K562 (cell line): Measurements from ENCODE around the gene TRIM60. TPM values are rescaled to one million over a fixed set of nuclear protein-coding genes. Genes with fewer than 3 reads are reported as not detected.

Experiments used
- ATAC-seq: fragments of 200-7000 bp; cut with Tn5 transposase; 3 replicates; pipeline ENCODE4 v1.9.1; 2020; ENCODE audit warnings: moderate library complexity
- BruUV-seq: library from RNA; stranded (reverse); fragments of 400-500 nt; replicated peaks from 2 replicates; lab custom pipeline; 2021; lab: Mats Ljungman, UMichigan
- CTCF ChIA-PET: fragments of 300-600 bp; formaldehyde crosslinking; extraction: SDS; loops from one replicate; lab custom pipeline; 2021; ENCODE audit warnings: low intra/inter-chr PET ratio; lab: Yijun Ruan, JAX
- POLR2A ChIA-PET: fragments of 300-600, 350-650 bp; sonication (Branson Sonifier 250); formaldehyde crosslinking; extraction: SDS; loops from one replicate; lab custom pipeline; 2021; ENCODE audit warnings: antibody characterized with exemption, inconsistent platforms; lab: Yijun Ruan, JAX
- DNase-seq, 4 experiments: peaks; one replicate each; pipeline versions ENCODE4 v3.0.0 to v3.0.0-alpha.2; 2011 to 2018; ENCODE audit warnings: low spot score in 3 of 4, mixed read lengths in 3 of 4; ENCODE audit errors: extremely low read depth in 1 of 4
- FAIRE-seq: peaks from 2 replicates; lab custom pipeline; 2011; peaks lifted over from hg19 to GRCh38; lab: Jason Lieb, UNC
- H2AFZ ChIP-seq: 2 replicates; pipeline ENCODE4 v1.6.0; 2011; ENCODE audit warnings: low read depth, low read length, control low read depth, inconsistent platforms
- H3K27ac ChIP-seq: fragments of 200-600 bp; 3 replicates; pipeline ENCODE4 v1.8.0; 2011; ENCODE audit warnings: low read depth, mild to moderate bottlenecking, control low read depth, inconsistent platforms, low read length, moderate library complexity, mixed read lengths; ENCODE audit errors: extremely low read depth
- H3K27me3 ChIP-seq, 2 experiments: fragments of 300-600 bp in 1 of 2; 2 replicates in 1 of 2; 3 replicates in 1 of 2; pipeline versions ENCODE4 v1.6.0 to v1.8.0; 2011; ENCODE audit warnings: inconsistent platforms in 2 of 2, low read length in 2 of 2, mild to moderate bottlenecking in 1 of 2, mixed read lengths in 1 of 2, moderate library complexity in 1 of 2; ENCODE audit not compliant: control insufficient read depth in 2 of 2, insufficient read depth in 2 of 2
- H3K36me3 ChIP-seq: fragments of 300-600 bp; 3 replicates; pipeline ENCODE4 v1.8.0; 2011; ENCODE audit warnings: mild to moderate bottlenecking, low read length, inconsistent platforms; ENCODE audit not compliant: control insufficient read depth, insufficient read depth
- H3K4me1 ChIP-seq, 2 experiments: fragments of 200-600 bp in 1 of 2; replicated peaks in 1 of 2; 2 replicates in 1 of 2; 3 replicates in 1 of 2; pipeline versions ENCODE4 v1.5.1 to v1.8.0; 2011; ENCODE audit warnings: inconsistent platforms in 2 of 2, low read length in 2 of 2, mild to moderate bottlenecking in 1 of 2, mixed read lengths in 1 of 2, moderate library complexity in 1 of 2; ENCODE audit not compliant: control insufficient read depth in 2 of 2, insufficient read depth in 2 of 2
- H3K4me2 ChIP-seq: 2 replicates; pipeline ENCODE4 v1.6.1; 2011; ENCODE audit warnings: low read length, control low read depth, inconsistent platforms, mixed read lengths; ENCODE audit not compliant: insufficient read depth
- H3K4me3 ChIP-seq: fragments of 200-600 bp; sonication (generic), shearing (Covaris generic); 2 replicates; pipeline ENCODE4 v1.5.1; 2016; ENCODE audit warnings: control low read depth, inconsistent platforms
- H3K79me2 ChIP-seq: fragments of 200-600 bp; 3 replicates; pipeline ENCODE4 v1.8.0; 2011; ENCODE audit warnings: low read length, inconsistent platforms; ENCODE audit not compliant: control insufficient read depth, insufficient read depth
- H3K9ac ChIP-seq, 2 experiments: 2 replicates each; pipeline versions ENCODE4 v1.6.0 to v1.6.1; 2011; ENCODE audit warnings: low read depth in 2 of 2, low read length in 2 of 2, control low read depth in 1 of 2, inconsistent platforms in 1 of 2, mild to moderate bottlenecking in 1 of 2, mixed read lengths in 1 of 2; ENCODE audit not compliant: insufficient read depth in 1 of 2
- H3K9me1 ChIP-seq: one replicate; pipeline ENCODE4 v1.6.0; 2011; ENCODE audit warnings: inconsistent platforms, mild to moderate bottlenecking, low read length, moderate library complexity; ENCODE audit not compliant: control insufficient read depth, insufficient read depth
- H3K9me3 ChIP-seq: replicated peaks from 2 replicates; pipeline ENCODE4 v1.5.1; 2011; ENCODE audit warnings: low read depth, low read length, inconsistent platforms; ENCODE audit not compliant: control insufficient read depth, insufficient read depth
- H4K20me1 ChIP-seq: replicated peaks from 2 replicates; pipeline ENCODE4 v1.6.1; 2011; ENCODE audit warnings: low read length, inconsistent platforms, mixed read lengths; ENCODE audit not compliant: control insufficient read depth, insufficient read depth
- ERF ChIP-seq: fragments of 450-650 bp; formaldehyde crosslinking; IDR thresholded peaks from 2 replicates; pipeline ENCODE4 v1.4.0; 2020; ENCODE audit warnings: mild to moderate bottlenecking, mixed read lengths
- GTF2E2 ChIP-seq: fragments of 200-800 bp; sonication (Bioruptor generic); IDR thresholded peaks from 2 replicates; pipeline ENCODE4 v1.6.1; 2016; ENCODE audit warnings: missing genetic modification characterization, missing compliant biosample characterization
- HMGN3 ChIP-seq: IDR thresholded peaks from 2 replicates; pipeline ENCODE4 v1.6.1; 2011; ENCODE audit warnings: borderline replicate concordance, low read depth, mild to moderate bottlenecking, mixed read lengths, low read length; ENCODE audit not compliant: insufficient read length; ENCODE audit errors: extremely low read depth
- TSHZ1 ChIP-seq: fragments of 250-450 bp; sonication (Bioruptor Pico); IDR thresholded peaks from 2 replicates; pipeline ENCODE4 v1.4.0; 2020; ENCODE audit warnings: mild to moderate bottlenecking, moderate library complexity
- ZNF121 ChIP-seq: sonication (generic); formaldehyde crosslinking; conservative IDR thresholded peaks from 2 replicates; pipeline ENCODE4 v1.8.0; 2022; ENCODE audit warnings: missing genetic modification reagents
- ZNF174 ChIP-seq: fragments of 250-450 bp; sonication (Bioruptor Pico); IDR thresholded peaks from 2 replicates; pipeline ENCODE4 v1.4.0; 2020; ENCODE audit warnings: mild to moderate bottlenecking
- ZNF668 ChIP-seq: fragments of 250-450 bp; sonication (Bioruptor Pico); IDR thresholded peaks from 2 replicates; pipeline ENCODE4 v1.8.0; 2022; ENCODE audit warnings: mild to moderate bottlenecking, inconsistent platforms
- WGBS: fragments of 100-300 bp; shearing (Covaris generic); methylation state at CpG from one replicate; pipeline ENCODE4 v1.1.6; 2016; ENCODE audit warnings: low coverage, mixed read lengths; ENCODE audit not compliant: insufficient coverage; ENCODE audit errors: missing lambda C conversion rate; 5-methylcytosine and 5-hydroxymethylcytosine counted together
- in situ Hi-C: fragments of 300-500 bp; cut with MboI; formaldehyde crosslinking; loops from 4 replicates; pipeline ENCODE4 v1.15.0; 2018; ENCODE audit warnings: inconsistent platforms, mixed read lengths
- intact Hi-C: fragments of 100-400 bp; cut with micrococcal nuclease; formaldehyde crosslinking; loops from 2 replicates; pipeline ENCODE4 v1.14.2; 2022
- polyA plus RNA-seq, 8 experiments: library from polyadenylated mRNA; depleted of rRNA in 4 of 8; stranded (reverse) in 5 of 8; unstranded in 3 of 8; fragments of >200 nt; fragmentation: Nextera tagmentation in 2 of 8; fragmentation: Illumina TruSeq in 1 of 8; extraction: Ambion mirVana in 2 of 8; extraction: Trizol in 1 of 8; gene quantifications; 2 replicates each; pipeline versions ENCODE4 v1.2.1 to v1.2.3, GENCODE V29; 2011 to 2014; ENCODE audit warnings: inconsistent platforms in 1 of 8, missing spikeins in 1 of 8
- total RNA-seq, 7 experiments: library from RNA; depleted of rRNA in 6 of 7; stranded (reverse); fragments of >200 nt in 6 of 7; fragmentation: Illumina TruSeq in 2 of 7; extraction: Trizol in 2 of 7; gene quantifications; 2 replicates each; pipeline versions ENCODE4 v1.2.1 to v1.2.3, GENCODE V29; 2011 to 2021; ENCODE audit warnings: low replicate concordance in 1 of 7

TRIM60 gene
- total and polyA plus RNA-seq, 9 of the 15 experiments (the other 6 are each of a cell fraction or from before 2014, with no cell fraction given) = not detected

- BruUV-seq = no TSS peak
- no peak for DNase-seq
- WGBS = 4% methylated on average over 4 of the region's 4 CpGs
These were observed 27.6 kb downstream of the TRIM60 start for GRCh38 chr4:165059386-165059785.

More at GRCh38 chr4:165059386-165059785, 27.6 kb downstream of the TRIM60 start:
- Histone ChIP-seq H3K4me1 (no peaks in the 10 kb centered on the region; a peak in 1 of 5 replicates), H2AFZ (no peak overlapping the region)
- in situ Hi-C loops = no loop called here
- no peak for TF ChIP-seq ERF (CRISPR knock-in tag)
- TF ChIP-seq HMGN3 = no peak
- no peak for TF ChIP-seq ZNF668 (CRISPR knock-in tag)
- TF ChIP-seq GTF2E2 (tag) = no peak
- no peak for TF ChIP-seq TSHZ1 (CRISPR knock-in tag)
- TF ChIP-seq ZNF174 (CRISPR knock-in tag) = no peak
- TF ChIP-seq ZNF121 (CRISPR knock-in tag) = no peak
- TF ChIP-seq, all 486 proteins: peak for 0
- ATAC-seq (no peak), FAIRE-seq (no peak)
- H3K4me2 ChIP-seq = no peak overlapping the region
- intact Hi-C loops = no loop called here
- no peak overlapping the region for H3K27ac ChIP-seq
- H3K9me3 ChIP-seq = no peaks in the 10 kb centered on the region
- no peaks in the 10 kb centered on the region for H3K9me1 ChIP-seq
- H3K4me3 ChIP-seq = no peak overlapping the region
- H3K27me3 ChIP-seq = peaks cover 7 to 30% of the 10 kb centered on the region in 2 experiments; a peak in 3 of 5 replicates
- POLR2A ChIA-PET = interaction anchor here (0.5 to 1.2 kb wide), 2 partner anchors 17 to 50 kb away, joined by 3 to 5 read pairs; no protein-coding TSS in a partner anchor
- H3K9ac ChIP-seq = no peak overlapping the region
- no peaks in the 10 kb centered on the region for H3K79me2 ChIP-seq
- no peaks in the 10 kb centered on the region for H3K36me3 ChIP-seq
- H4K20me1 ChIP-seq = no peaks in the 10 kb centered on the region
- CTCF ChIA-PET = no interaction called here
